ENCODE measurements around the gene DAG1.

Gene DAG1

GRCh38 chr3:49519916-49520385, 49.9 kb downstream of the DAG1 start:
- no peak overlapping the region for H3K27ac ChIP-seq (ENCODE audit: low read length)

GRCh38 chr3:49523756-49524747, 54.0 kb downstream of the DAG1 start:
- Histone ChIP-seq H3K36me3 (ENCODE audit: control insufficient read depth in 1 of 2, insufficient read depth in 2 of 2, low read length in 2 of 2) (peaks cover 4 to 8% of the 10 kb centered on the region in 2 donors), H3K4me3 (ENCODE audit: low read depth in 1 of 2, low read length in 2 of 2) (no peak overlapping the region), H3K27ac (ENCODE audit: low read length) (no peak overlapping the region), H3K27me3 (ENCODE audit: low read depth, low read length) (no peaks in the 10 kb centered on the region), H3K4me1 (ENCODE audit: control insufficient read depth in 1 of 2, insufficient read depth in 2 of 2, low read length in 2 of 2) (peaks cover 7 to 9% of the 10 kb centered on the region in 2 donors), H3K9me3 (ENCODE audit: control insufficient read depth in 1 of 2, low read length in 2 of 2) (no peaks in the 10 kb centered on the region)

More at GRCh38 chr3:49519916-49520385, 49.9 kb downstream of the DAG1 start:
- H3K9me3 ChIP-seq (ENCODE audit: control insufficient read depth in 1 of 2, low read length in 2 of 2): no peaks in the 10 kb centered on the region
- peaks cover 7 to 9% of the 10 kb centered on the region in 2 donors for H3K4me1 ChIP-seq (ENCODE audit: control insufficient read depth in 1 of 2, insufficient read depth in 2 of 2, low read length in 2 of 2)
- peaks cover 9 to 37% of the 10 kb centered on the region in 2 donors for H3K36me3 ChIP-seq (ENCODE audit: control insufficient read depth in 1 of 2, insufficient read depth in 2 of 2, low read length in 2 of 2)
- no peak overlapping the region for H3K4me3 ChIP-seq (ENCODE audit: low read depth in 1 of 2, low read length in 2 of 2)
- no peaks in the 10 kb centered on the region for H3K27me3 ChIP-seq (ENCODE audit: low read depth, low read length)

GRCh38 chr3:49529567-49529966, 59.5 kb downstream of the DAG1 start:
- Histone ChIP-seq H3K27ac (ENCODE audit: low read length) (no peak overlapping the region), H3K4me1 (ENCODE audit: control insufficient read depth in 1 of 2, insufficient read depth in 2 of 2, low read length in 2 of 2) (peaks cover 0 to 5% of the 10 kb centered on the region in 2 donors), H3K27me3 (ENCODE audit: low read depth, low read length) (no peaks in the 10 kb centered on the region), H3K36me3 (ENCODE audit: control insufficient read depth in 1 of 2, insufficient read depth in 2 of 2, low read length in 2 of 2) (peaks cover 30 to 37% of the 10 kb centered on the region in 2 donors), H3K9me3 (ENCODE audit: control insufficient read depth in 1 of 2, low read length in 2 of 2) (no peaks in the 10 kb centered on the region), H3K4me3 (ENCODE audit: low read depth in 1 of 2, low read length in 2 of 2) (no peak overlapping the region)

GRCh38 chr3:49530231-49530630, 60.2 kb downstream of the DAG1 start:
- Histone ChIP-seq H3K36me3 (ENCODE audit: control insufficient read depth in 1 of 2, insufficient read depth in 2 of 2, low read length in 2 of 2) (peaks cover 30 to 34% of the 10 kb centered on the region in 2 donors), H3K27ac (ENCODE audit: low read length) (no peak overlapping the region), H3K27me3 (ENCODE audit: low read depth, low read length) (no peaks in the 10 kb centered on the region), H3K9me3 (ENCODE audit: control insufficient read depth in 1 of 2, low read length in 2 of 2) (no peaks in the 10 kb centered on the region), H3K4me1 (ENCODE audit: control insufficient read depth in 1 of 2, insufficient read depth in 2 of 2, low read length in 2 of 2) (peaks cover 0 to 11% of the 10 kb centered on the region in 2 donors), H3K4me3 (ENCODE audit: low read depth in 1 of 2, low read length in 2 of 2) (no peak overlapping the region)

GRCh38 chr3:49530701-49531100, 60.6 kb downstream of the DAG1 start:
- H3K36me3 ChIP-seq (ENCODE audit: control insufficient read depth in 1 of 2, insufficient read depth in 2 of 2, low read length in 2 of 2): peaks cover 30 to 33% of the 10 kb centered on the region in 2 donors
- peaks cover 0 to 12% of the 10 kb centered on the region in 2 donors for H3K4me1 ChIP-seq (ENCODE audit: control insufficient read depth in 1 of 2, insufficient read depth in 2 of 2, low read length in 2 of 2)
- H3K4me3 ChIP-seq (ENCODE audit: low read depth in 1 of 2, low read length in 2 of 2): no peak overlapping the region
- H3K27ac ChIP-seq (ENCODE audit: low read length): no peak overlapping the region
- no peaks in the 10 kb centered on the region for H3K9me3 ChIP-seq (ENCODE audit: control insufficient read depth in 1 of 2, low read length in 2 of 2)
- H3K27me3 ChIP-seq (ENCODE audit: low read depth, low read length): no peaks in the 10 kb centered on the region

- H3K4me3 ChIP-seq (ENCODE audit: low read depth in 1 of 2, low read length in 2 of 2): no peak overlapping the region
- peaks cover 0 to 12% of the 10 kb centered on the region in 2 donors for H3K4me1 ChIP-seq (ENCODE audit: control insufficient read depth in 1 of 2, insufficient read depth in 2 of 2, low read length in 2 of 2)
- no peak overlapping the region for H3K27ac ChIP-seq (ENCODE audit: low read length)
- no peaks in the 10 kb centered on the region for H3K27me3 ChIP-seq (ENCODE audit: low read depth, low read length)
- H3K9me3 ChIP-seq (ENCODE audit: control insufficient read depth in 1 of 2, low read length in 2 of 2): no peaks in the 10 kb centered on the region
- peaks cover 30 to 33% of the 10 kb centered on the region in 2 donors for H3K36me3 ChIP-seq (ENCODE audit: control insufficient read depth in 1 of 2, insufficient read depth in 2 of 2, low read length in 2 of 2)
Measured at GRCh38 chr3:49531218-49531617, 61.2 kb downstream of the DAG1 start.

- H3K27ac ChIP-seq (ENCODE audit: low read length): no peak overlapping the region
- no peak overlapping the region for H3K4me3 ChIP-seq (ENCODE audit: low read depth in 1 of 2, low read length in 2 of 2)
- H3K36me3 ChIP-seq (ENCODE audit: control insufficient read depth in 1 of 2, insufficient read depth in 2 of 2, low read length in 2 of 2): peaks cover 30 to 33% of the 10 kb centered on the region in 2 donors
- peaks cover 0 to 12% of the 10 kb centered on the region in 2 donors for H3K4me1 ChIP-seq (ENCODE audit: control insufficient read depth in 1 of 2, insufficient read depth in 2 of 2, low read length in 2 of 2)
- no peaks in the 10 kb centered on the region for H3K27me3 ChIP-seq (ENCODE audit: low read depth, low read length)
- H3K9me3 ChIP-seq (ENCODE audit: control insufficient read depth in 1 of 2, low read length in 2 of 2): no peaks in the 10 kb centered on the region
Measured at GRCh38 chr3:49531715-49532114, 61.6 kb downstream of the DAG1 start.

GRCh38 chr3:49533031-49533430, 63.0 kb downstream of the DAG1 start:
- Histone ChIP-seq H3K4me3 (ENCODE audit: low read depth in 1 of 2, low read length in 2 of 2) (no peak overlapping the region), H3K4me1 (ENCODE audit: control insufficient read depth in 1 of 2, insufficient read depth in 2 of 2, low read length in 2 of 2) (peaks cover 0 to 12% of the 10 kb centered on the region in 2 donors), H3K27ac (ENCODE audit: low read length) (no peak overlapping the region), H3K36me3 (ENCODE audit: control insufficient read depth in 1 of 2, insufficient read depth in 2 of 2, low read length in 2 of 2) (peaks cover 30 to 33% of the 10 kb centered on the region in 2 donors), H3K27me3 (ENCODE audit: low read depth, low read length) (no peaks in the 10 kb centered on the region), H3K9me3 (ENCODE audit: control insufficient read depth in 1 of 2, low read length in 2 of 2) (no peaks in the 10 kb centered on the region)

- peaks cover 30 to 33% of the 10 kb centered on the region in 2 donors for H3K36me3 ChIP-seq (ENCODE audit: control insufficient read depth in 1 of 2, insufficient read depth in 2 of 2, low read length in 2 of 2)
- peak overlapping the region; percentile 51 for H3K27ac ChIP-seq (ENCODE audit: low read length)
- H3K27me3 ChIP-seq (ENCODE audit: low read depth, low read length): no peaks in the 10 kb centered on the region
- H3K4me3 ChIP-seq (ENCODE audit: low read depth in 1 of 2, low read length in 2 of 2): no peak overlapping the region
- no peaks in the 10 kb centered on the region for H3K9me3 ChIP-seq (ENCODE audit: control insufficient read depth in 1 of 2, low read length in 2 of 2)
- H3K4me1 ChIP-seq (ENCODE audit: control insufficient read depth in 1 of 2, insufficient read depth in 2 of 2, low read length in 2 of 2): peaks cover 0 to 12% of the 10 kb centered on the region in 2 donors
Measured at GRCh38 chr3:49533786-49534519, 63.9 kb downstream of the DAG1 start.

- Histone ChIP-seq H3K36me3 (ENCODE audit: control insufficient read depth in 1 of 2, insufficient read depth in 2 of 2, low read length in 2 of 2) (peaks cover 30 to 33% of the 10 kb centered on the region in 2 donors), H3K27me3 (ENCODE audit: low read depth, low read length) (no peaks in the 10 kb centered on the region), H3K4me1 (ENCODE audit: control insufficient read depth in 1 of 2, insufficient read depth in 2 of 2, low read length in 2 of 2) (peaks cover 0 to 16% of the 10 kb centered on the region in 2 donors), H3K4me3 (ENCODE audit: low read depth in 1 of 2, low read length in 2 of 2) (no peak overlapping the region), H3K27ac (ENCODE audit: low read length) (peak overlapping the region; percentile 51), H3K9me3 (ENCODE audit: control insufficient read depth in 1 of 2, low read length in 2 of 2) (no peaks in the 10 kb centered on the region)
Measured at GRCh38 chr3:49534581-49535441, 64.7 kb downstream of the DAG1 start.
